NOMO-1 (cell line): ENCODE data around the gene GSS.

Source experiments
- DNase-seq, 2 experiments: peaks; one replicate each; lab custom pipeline; 2025; ENCODE audit not compliant: unreplicated experiment in 2 of 2; lab: John Stamatoyannopoulos, UW

Gene GSS

DNA sequence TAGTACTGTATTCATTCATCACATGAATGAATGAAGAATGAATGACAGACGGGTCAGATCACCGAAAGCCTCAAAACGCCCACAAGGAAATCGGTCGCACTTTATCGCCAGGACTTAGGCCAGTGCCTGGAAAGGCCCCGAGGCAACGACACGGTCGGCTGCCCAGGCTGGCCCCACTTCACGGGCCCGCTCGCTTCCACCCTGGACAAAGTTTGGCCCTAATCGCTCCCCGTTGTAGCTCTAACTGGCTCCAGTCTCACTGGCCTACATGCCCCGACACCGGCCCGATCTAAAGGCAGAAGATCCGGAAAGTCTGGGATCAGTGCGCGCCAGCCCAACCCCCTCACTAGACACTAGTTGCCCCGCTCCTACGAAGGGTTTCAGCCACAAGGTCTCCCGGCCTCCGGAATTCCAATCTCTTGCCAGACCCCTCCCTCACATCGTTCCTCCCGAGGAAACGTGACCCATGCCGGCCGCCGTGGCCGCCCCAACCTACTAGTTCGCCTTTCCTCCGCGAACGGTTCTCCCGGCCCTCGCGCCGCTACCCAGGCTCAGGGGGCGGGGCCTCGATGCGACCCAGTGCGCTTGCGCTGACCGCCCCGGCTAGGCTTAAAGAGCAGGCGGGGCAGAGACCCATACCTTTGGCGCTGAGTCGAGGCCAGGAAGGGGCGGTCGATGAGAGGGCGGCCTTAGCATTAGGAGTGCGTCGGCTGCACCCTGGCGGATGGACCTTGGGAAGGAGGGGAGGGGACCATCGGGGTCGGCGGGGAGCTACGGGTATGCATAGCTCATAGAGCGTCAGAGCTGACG is at the start of gene GSS, which contains the start of gene MYH7B:
TSS of gene GSS (minus strand) at position 576 of the 810 bp plus-strand sequence. CDS start 3,954 bp downstream, outside the sequence.
TSS of gene MYH7B (plus strand) at position 638 of the 810 bp plus-strand sequence. CDS start 22,138 bp downstream, outside the sequence.
- peak; percentile 90 to 96 for DNase-seq

DNA sequence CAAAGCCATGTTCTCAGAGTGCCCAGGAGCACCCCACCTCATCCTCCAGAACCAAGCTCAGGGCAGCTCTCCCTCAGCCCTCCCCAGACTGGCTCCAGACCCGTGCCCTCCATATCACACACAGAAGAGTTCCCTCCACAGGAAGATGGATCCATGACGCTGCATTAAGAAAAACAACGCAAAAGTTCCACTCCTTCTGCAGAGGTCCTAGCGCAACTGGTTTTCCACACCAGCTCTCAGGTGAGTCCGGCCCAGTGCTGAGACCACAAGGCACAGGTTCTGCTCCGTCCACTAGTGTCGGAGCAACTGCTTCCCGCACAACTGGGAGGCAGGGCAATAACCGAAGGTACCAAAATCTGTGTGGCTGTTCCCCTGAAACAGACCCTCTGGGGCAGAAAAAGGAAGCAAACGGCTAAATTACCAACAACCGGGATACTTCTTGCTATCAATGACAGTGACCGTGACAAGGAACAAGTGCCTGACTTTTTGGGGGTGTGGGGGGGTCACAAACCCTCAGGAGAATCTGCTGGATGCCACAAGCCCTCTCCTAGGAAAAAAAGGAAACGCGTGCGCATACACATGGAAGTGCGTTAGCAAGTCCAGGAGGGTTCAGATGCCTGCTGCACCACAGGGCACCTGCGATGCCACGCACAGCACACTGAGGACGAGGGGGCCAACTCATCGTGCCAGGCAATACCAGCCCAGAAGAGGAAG is 49.3 kb upstream of the GSS start:
- DNase-seq: no peak

- DNase-seq: no peak
Observed at GRCh38 chr20:35004051-35004725, 48.6 kb upstream of the GSS start.

- no peak for DNase-seq
Observed at GRCh38 chr20:35003211-35004031, 47.8 kb upstream of the GSS start.

DNA sequence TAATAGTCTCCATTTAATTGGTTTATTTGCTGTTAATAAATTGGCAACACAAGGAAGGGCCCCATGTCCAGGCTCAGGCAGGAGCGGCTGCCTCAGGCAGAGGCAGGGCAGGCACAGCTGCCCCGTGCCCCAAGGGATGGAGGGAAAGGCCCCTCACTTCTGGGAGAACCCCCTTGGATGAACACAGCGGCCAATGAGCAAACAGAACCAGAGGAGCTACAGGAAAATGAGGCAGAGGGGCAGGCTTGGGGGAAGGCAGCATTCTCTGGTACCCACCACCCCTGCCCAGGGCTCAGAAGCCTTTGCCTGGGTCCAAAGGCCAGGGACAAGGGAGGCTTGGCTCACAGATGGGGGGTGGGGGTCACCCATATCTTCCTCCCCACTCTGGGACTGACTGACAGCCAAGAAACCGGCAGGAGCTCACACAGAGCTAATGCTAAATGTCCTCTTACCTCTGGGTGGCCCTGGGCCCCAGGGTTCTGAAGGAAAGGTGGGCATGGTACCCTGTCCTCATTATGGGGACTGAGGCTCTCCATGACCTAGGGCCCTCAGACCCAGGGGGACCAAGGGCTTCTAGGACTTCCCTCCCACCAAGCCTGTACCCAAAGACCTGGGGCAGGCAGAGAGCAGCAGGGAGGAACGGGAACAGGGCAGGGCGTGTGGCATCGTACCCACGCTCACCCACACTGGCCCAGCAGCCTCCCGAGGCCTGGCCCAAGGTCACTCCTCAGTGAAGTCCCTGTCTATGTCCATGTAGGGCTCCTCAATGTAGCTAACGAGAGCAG is 47.0 kb upstream of the GSS start:
- DNase-seq: no peak

DNA sequence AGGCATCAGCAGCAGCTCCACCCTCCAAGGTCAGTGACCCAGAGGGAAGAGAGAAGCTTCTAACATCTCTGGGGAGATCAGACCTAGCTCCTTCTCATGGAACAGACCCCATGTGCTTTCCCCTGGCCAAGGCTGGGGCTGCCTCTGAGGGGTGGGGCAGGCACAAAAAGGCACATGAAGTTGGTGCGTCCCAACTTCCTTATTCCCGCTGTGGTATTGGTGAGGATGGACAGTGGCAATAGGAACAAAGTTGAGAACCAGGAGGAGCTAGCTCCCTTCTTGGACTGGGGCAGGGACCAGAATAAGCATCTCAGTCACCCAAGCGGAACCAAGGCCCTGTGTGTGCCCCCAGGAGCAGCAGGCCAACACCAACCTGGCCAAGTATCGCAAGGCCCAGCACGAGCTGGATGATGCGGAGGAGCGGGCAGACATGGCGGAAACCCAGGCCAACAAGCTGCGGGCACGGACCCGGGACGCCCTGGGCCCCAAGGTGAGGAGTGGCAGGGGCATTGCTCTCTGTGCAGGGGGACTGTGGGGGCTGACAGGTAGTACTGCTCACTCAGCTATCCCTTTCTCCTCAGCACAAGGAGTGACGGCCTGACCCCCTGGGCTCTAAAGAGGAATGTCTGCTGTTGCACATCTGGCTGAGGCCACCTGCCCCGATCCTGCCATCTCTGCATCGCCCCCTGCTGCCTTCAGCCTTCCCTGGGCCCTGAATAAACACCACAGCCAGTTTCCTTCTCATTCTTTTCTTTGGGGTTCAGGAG is 46.2 kb upstream of the GSS start:
- DNase-seq: no peak

- no peak for DNase-seq
Observed at GRCh38 chr20:35000922-35001595, 45.5 kb upstream of the GSS start.

DNA sequence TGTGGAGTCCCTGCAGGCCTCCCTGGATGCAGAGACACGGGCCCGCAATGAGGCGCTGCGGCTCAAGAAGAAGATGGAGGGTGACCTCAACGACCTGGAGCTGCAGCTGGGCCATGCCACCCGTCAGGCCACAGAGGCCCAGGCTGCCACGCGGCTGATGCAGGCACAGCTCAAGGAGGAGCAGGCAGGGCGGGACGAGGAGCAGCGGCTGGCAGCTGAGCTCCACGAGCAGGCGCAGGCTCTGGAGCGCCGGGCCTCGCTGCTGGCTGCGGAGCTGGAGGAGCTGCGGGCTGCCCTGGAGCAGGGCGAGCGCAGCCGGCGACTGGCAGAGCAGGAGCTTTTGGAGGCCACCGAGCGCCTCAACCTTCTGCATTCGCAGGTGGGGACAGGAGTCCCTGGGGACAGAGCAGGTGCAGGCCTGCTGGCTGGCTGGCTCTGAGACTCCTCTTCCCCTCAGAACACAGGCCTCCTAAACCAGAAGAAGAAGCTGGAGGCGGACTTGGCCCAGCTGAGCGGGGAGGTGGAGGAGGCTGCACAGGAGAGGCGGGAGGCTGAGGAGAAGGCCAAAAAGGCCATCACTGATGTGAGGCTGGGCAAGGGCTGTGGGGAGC is 44.8 kb upstream of the GSS start:
- no peak for DNase-seq

DNA sequence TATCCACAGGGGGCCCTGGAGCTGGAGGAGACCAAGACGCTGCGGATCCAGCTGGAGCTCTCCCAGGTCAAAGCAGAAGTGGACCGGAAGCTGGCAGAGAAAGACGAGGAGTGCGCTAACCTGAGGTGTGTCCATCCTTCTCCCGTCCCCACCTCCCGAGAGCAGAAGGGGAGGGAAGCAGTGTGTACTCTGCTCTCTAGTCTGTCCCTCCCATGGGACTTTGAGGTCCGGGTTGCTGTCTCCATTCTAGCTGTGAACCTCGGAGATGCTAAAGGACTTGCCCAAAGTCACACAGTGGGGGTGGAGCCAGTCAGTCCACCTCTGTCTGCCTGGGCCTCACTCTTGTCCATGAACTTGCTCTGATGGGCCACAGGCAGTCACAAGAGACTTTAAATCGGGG is 44.2 kb upstream of the GSS start:
- no peak for DNase-seq

- DNase-seq: no peak
Observed at GRCh38 chr20:34999021-34999451, 43.4 kb upstream of the GSS start.

DNA sequence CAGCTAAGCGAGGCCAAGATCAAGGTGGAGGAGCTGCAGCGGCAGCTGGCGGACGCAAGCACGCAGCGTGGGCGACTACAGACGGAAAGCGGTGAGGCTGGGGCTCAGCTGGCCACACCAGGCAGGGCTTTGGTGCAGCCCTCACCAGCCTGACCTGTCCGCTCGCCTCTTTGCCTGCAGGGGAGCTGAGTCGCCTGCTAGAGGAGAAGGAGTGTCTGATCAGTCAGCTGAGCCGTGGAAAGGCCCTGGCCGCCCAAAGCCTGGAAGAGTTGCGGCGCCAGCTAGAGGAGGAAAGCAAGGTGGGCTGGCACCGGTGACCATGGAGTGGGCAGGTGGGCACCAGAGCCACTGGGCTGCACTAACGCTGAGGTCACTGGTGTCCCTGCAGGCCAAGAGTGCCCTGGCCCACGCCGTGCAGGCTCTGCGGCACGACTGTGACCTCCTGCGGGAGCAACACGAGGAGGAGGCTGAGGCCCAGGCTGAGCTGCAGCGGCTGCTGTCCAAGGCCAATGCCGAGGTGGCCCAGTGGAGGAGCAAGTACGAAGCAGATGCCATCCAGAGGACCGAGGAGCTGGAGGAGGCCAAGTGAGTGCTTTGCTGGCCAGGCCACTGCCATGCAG is 42.8 kb upstream of the GSS start:
- no peak for DNase-seq

DNA sequence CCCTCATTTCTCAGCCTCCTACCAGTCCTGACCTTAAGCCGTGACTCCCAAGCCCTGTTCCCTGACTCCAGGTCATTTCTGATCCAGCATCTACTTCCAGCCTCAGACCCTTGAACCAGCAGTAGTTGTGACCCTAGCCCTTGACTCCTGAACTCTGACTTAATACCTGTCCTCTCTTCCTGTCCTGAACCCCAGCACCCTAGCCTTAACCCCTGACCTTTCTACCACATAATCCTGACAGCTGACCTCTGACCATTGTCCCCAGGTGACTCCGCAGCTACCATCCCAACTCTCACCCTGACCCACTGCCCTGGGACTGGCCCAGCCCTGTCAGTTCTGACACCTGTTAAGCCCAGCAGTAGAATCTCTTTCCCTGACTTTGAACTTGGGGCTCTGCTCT is 42.2 kb upstream of the GSS start:
- no peak for DNase-seq

DNA sequence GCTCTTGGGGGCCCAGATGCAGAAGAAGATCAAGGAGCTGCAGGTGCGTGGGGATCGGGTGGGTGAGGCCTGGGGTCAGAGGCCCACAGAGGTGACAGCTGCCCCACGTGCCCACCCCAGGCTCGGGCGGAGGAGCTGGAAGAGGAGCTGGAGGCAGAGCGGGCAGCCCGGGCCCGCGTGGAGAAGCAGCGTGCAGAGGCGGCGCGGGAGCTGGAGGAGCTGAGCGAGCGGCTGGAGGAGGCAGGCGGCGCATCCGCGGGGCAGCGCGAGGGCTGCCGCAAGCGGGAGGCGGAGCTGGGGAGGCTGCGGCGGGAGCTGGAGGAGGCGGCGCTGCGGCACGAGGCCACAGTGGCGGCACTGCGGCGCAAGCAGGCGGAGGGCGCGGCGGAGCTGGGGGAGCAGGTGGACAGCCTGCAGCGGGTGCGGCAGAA is 41.5 kb upstream of the GSS start:
- no peak for DNase-seq

DNA sequence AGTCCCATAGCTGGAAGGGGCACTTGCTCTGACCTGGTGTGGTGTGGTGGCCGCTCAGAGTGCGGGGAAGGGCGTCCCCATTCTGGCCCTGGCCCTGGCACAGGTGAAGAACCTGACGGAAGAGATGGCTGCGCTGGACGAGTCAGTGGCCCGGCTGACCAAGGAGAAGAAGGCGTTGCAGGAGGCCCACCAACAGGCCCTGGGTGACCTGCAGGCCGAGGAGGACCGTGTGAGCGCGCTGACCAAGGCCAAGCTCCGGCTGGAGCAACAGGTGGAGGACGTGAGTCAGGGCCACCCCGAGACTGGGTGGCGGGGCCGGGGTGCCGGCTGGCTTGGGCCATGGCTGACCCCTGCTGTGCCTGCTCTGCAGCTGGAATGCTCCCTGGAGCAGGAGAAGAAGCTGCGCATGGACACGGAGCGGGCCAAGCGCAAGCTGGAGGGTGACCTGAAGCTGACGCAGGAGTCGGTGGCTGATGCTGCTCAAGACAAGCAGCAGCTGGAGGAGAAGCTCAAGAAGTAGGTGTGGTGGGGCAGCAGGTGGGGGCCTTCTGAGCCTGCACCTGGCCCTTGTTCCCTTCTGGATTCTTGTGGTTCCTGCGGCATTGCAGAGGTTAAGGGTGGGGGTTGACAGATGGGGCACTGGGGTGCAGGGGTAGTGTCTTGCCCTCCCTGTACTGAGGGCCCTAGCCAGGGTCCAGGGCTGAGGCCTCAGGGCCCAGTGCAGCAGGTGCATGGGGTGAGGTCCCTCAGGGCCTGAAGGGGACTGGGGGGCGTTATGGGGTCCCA is 40.8 kb upstream of the GSS start:
- DNase-seq: no peak

DNA sequence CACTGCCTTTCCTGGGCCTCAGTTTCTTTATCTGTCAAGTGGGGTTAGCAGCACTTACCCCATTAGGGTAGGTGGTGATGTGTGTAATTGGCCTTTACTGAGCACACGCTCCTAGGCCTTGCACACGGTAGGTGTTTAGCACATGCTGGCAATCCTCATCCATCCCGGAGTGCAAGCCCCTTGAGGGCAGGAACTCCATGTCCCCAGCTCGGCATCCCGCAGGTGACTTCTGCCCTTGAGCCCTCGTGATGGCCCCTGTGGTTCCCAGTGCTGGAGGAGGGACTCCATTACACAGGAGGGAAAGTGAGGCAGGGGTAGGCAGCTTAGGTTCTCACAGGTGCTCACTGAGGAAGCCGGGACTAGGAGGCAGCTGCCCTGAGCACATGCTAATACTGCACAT is 40.1 kb upstream of the GSS start:
- no peak for DNase-seq

DNA sequence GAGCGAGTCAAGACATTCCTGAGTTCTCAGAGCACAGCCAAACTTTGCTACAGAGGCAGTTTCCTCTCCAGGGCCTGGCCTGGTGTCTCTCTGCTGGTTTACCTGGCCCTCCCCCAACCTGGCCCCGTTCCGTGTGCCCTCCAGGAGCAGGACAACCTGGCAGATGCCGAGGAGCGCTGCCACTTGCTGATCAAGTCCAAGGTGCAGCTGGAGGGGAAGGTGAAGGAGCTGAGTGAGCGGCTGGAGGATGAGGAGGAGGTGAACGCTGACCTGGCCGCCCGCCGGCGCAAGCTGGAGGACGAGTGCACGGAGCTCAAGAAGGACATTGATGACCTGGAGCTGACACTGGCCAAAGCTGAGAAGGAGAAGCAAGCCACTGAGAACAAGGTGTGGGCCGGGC is 39.6 kb upstream of the GSS start:
- no peak for DNase-seq
